Neutrophil (primary cell): Measurements from ENCODE around the gene TMEM8B.

Experiments
- H3K27ac ChIP-seq: fragments of 200-600 bp; sonication (generic); 2 replicates; pipeline ENCODE4 v1.5.1; 2016; ENCODE audit warnings: mild to moderate bottlenecking, moderate library complexity
- H3K27me3 ChIP-seq: fragments of 200-600 bp; sonication (generic); 2 replicates; pipeline ENCODE4 v1.6.0; 2016; ENCODE audit warnings: mild to moderate bottlenecking
- H3K36me3 ChIP-seq: fragments of 200-600 bp; sonication (generic); 2 replicates; pipeline ENCODE4 v1.5.1; 2017
- H3K4me1 ChIP-seq, 2 experiments: fragments of 200-600 bp in 1 of 2; sonication (generic) in 1 of 2; 1 replicate in 1 of 2; 2 replicates in 1 of 2; pipeline versions ENCODE4 v1.5.1 to v1.6.1; 2013 to 2016; ENCODE audit warnings: low read depth in 1 of 2, low read length in 1 of 2, mild to moderate bottlenecking in 1 of 2, moderate library complexity in 1 of 2; ENCODE audit not compliant: control insufficient read depth in 1 of 2, insufficient read depth in 1 of 2
- H3K4me3 ChIP-seq, 2 experiments: fragments of 200-600 bp in 1 of 2; sonication (generic) in 1 of 2; 1 replicate in 1 of 2; 2 replicates in 1 of 2; pipeline ENCODE4 v1.5.1; 2013 to 2016; ENCODE audit warnings: low read depth in 1 of 2, low read length in 1 of 2, mild to moderate bottlenecking in 1 of 2, moderate library complexity in 1 of 2
- H3K9me3 ChIP-seq: fragments of 200-600 bp; sonication (generic); 2 replicates; pipeline ENCODE4 v1.5.1; 2016
- CTCF ChIP-seq: fragments of 200-600 bp; sonication (generic); IDR thresholded peaks from 2 replicates; pipeline ENCODE4 v1.5.1; 2016; ENCODE audit warnings: antibody characterized with exemption

TMEM8B gene

DNA sequence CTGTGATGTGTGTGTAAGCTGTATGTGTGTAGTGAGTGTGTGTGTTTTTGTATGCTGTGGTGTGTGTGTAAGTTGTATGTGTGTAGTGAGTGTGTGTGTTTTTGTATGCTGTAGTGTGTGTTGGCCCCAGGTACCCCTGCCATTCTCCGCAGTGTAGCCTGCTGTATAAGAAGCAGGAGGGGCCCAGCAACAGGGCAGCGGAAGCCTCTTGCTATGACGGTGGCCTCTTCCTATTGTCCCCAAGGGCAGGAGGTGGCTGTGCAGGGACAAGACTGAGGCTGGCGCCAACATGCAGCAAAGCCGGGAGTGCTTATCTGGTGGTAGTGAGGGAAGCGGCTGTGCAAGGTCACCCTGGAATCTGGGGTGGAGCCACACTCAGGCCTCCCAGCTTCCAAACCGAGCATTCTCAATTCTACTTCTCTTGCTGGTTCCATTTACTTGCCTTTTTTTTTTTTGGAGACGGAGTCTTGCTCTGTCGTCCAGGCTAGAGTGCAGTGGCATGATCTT is 85.3 kb downstream of the TMEM8B start:
- peaks cover 33% of the 10 kb centered on the region for H3K27me3 ChIP-seq
- H3K9me3 ChIP-seq: no peaks in the 10 kb centered on the region
- H3K4me1 ChIP-seq: no peaks in the 10 kb centered on the region
- no peaks in the 10 kb centered on the region for H3K36me3 ChIP-seq
- H3K4me3 ChIP-seq: no peak overlapping the region
- no peak overlapping the region for H3K27ac ChIP-seq
- TF ChIP-seq CTCF: no peak
